ENCODE measurements around the gene GSTP1.

GSTP1 gene

DNA sequence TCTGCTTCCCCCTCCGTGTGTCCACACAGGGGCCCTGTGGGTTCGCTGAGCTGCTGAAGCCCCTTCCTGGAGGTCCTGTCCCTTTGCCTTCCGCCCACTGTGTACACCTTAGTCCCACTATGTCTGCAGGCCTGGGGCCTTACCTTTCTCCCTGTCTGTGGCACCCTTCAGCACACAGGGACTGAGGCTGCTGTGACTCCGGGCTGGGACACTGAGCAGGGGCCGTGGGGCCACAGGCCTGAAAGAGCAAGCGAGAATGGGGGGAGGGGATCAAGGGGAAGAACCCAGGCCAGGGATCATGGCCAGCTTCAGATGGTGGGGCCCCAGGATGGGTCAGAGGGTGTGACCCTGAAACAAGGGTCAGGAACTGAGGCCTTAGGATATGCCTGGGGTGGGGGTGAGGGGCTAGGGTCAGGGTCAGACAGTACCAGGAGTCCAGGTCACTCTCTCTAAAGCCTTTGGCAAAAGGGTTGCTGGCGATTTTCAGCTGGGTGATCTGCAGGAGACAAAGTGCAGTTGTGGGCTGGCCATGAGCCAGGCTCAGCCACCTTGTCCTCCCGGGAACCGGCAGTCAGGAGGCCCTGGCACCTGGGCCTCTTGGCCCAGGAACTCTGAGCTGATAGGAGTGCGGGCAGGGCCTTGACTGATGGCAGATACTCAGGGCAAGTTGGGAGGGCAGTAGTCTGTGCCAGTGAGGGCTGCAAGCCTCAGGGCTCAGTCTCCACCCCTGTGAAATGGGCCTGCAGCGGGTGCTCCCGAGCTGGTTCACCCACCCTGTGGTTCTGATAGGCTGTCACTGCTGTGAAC, 48.8 kb downstream of the GSTP1 start:
- no peak for DNase-seq

DNA sequence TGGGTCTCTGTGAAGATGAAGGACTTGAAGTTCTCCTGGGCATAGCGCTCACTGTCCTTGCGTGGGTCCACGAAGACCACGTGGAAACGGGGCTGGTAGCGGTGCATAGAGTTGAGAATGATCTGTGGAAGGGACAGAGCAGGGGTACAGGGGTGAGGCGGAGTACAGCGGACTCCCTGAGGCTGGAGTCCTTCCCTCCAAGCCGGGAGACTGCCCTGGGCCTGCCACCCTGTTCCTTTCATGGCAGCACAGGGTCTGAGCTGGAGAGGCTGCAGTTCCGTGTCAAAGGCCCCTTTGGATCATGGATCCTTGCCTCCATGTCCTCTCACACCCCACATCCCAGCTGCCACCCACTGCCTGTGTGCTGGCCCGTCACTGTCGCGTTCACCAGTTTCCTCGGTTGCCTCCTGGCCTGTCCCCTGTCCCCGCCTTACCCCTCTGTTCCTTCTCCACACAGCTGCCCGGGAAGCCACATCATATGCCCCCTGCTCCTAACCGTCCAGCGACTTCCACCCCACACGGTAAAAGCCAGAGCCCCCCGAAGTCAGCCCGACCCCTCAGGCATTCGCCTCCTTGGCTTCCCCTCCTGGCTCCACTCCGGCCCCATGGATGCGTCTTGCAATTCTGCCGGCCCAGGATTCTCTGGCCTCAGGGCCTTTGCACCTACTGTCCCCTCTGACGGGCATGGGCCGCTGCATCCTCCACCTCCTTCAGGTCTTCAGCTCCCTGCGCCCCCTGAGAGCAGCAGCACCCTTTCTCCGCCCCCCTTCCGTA, 49.6 kb downstream of the GSTP1 start:
- no peak for DNase-seq

DNA sequence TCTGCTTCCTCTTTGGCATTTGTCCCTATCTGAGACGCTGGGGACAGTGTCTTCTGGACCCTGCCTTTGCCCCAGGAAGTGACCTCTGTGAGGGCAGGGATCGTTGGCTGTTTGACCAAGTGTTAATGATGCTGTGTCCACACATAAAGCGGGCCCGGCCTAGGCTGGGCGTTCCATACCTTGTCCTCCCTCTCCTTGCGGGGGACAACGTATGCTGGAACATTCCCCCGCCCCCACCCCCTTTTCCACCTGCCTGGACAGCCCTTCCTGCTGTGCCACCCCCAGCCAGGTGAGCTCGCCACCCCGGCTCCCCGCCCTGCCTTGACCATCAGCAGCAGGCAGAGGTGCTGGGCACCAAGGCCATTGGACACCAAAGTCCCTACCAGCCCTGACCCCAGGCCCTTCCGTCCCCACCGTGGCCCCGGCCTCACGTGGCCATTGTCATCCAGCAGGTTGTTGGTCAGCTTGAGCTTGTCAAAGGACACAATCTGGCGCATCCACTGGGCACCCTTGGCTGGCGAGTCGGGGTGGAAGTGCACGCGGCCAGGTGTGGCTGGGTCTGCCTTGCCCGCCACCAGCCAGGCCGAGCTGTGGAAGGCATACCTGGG, 50.2 kb downstream of the GSTP1 start:
- DNase-seq = no peak

DNA sequence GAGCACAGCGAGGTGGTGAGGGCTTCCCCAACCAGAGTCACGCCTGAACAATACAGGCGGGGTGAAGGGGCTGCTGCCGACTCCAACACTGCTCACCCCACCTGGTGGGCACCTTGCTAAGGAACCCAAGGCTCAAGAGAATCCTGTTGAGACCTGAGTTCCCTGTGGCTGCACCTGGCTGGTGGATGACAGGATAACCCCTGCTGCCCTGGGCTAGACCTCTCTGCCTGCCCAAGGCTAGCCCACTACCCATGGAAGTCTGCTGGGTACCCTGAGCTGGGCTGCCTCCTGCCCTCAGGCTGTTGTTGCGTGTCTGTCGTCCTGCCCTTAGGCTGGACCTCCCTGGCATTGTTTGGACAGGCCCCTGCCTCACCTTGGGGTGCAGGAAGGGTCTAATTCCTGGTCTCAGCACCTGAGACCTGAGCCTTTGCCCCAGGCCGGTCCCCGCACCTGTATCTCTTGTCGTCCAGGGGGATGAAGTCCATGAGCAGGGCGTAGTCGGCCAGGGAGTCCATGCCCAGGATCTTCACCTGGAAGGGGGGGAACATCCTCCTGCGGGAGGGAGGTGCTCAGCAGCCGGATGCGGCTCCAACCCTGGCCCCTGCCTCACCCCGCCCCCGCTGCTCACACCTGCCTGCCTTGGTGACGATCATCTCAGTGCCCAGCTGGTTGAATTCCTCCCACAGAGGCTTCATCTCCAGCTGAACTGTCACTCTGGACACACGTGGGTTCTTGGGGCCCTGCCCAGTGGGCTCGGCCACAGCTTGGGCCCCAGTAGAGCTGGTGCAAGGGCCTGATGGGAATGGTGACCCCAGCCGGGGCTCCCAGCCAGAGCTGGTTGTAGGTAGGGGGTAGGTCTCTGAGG, 51.0 kb downstream of the GSTP1 start:
- DNase-seq = peak in 1 of 2 experiments; percentile 48

DNA sequence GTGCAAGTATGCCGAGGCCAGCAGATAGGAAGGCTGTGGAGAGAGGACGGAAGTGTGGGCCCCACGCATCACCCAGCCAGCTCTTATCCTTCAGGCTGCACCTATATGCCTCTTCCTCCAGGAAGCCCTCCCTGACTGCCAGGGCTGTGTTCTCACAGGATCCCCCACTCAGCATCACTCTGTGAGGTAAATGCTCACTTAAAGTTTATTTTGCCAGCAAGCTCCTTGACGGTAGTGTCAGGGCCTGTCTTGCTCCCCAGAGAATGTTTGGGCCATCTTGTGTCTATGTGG, 51.6 kb downstream of the GSTP1 start:
- DNase-seq = no peak
